DND-41 (cell line): Measurements from ENCODE around the gene SERGEF.

Experiments used
- ATAC-seq: fragments of 200-7000 bp; cut with Tn5 transposase; 3 replicates; pipeline ENCODE4 v1.9.1; 2021; ENCODE audit warnings: low read depth; ENCODE audit not compliant: insufficient read depth
- DNase-seq: peaks from one replicate; pipeline ENCODE4 v3.0.0-alpha.2; 2020
- H2AFZ ChIP-seq: 2 replicates; pipeline ENCODE4 v1.6.0; 2012; ENCODE audit warnings: low read depth, low read length
- H3K27ac ChIP-seq: 2 replicates; pipeline ENCODE4 v1.5.1; 2012; ENCODE audit warnings: low read length, inconsistent platforms
- H3K27me3 ChIP-seq: fragments of 200-600 bp; sonication (generic); 2 replicates; pipeline ENCODE4 v1.6.0; 2012; ENCODE audit warnings: low read length, mild to moderate bottlenecking, inconsistent platforms; ENCODE audit not compliant: insufficient read depth, poor library complexity
- H3K36me3 ChIP-seq: 2 replicates; pipeline ENCODE4 v1.5.1; 2012; ENCODE audit warnings: low read length, inconsistent platforms; ENCODE audit not compliant: insufficient read depth
- H3K4me1 ChIP-seq: 2 replicates; pipeline ENCODE4 v1.5.1; 2012; ENCODE audit warnings: mild to moderate bottlenecking, low read length; ENCODE audit not compliant: insufficient read depth
- H3K4me2 ChIP-seq: 2 replicates; pipeline ENCODE4 v1.6.0; 2012; ENCODE audit warnings: mild to moderate bottlenecking, moderate library complexity, low read length, inconsistent platforms; ENCODE audit not compliant: insufficient read depth
- H3K4me3 ChIP-seq, 2 experiments: fragments of 200-600 bp in 1 of 2; shearing (Covaris generic) in 1 of 2; 2 replicates each; pipeline ENCODE4 v1.5.1; 2012 to 2016; ENCODE audit warnings: inconsistent platforms in 2 of 2, low read length in 2 of 2, mild to moderate bottlenecking in 2 of 2, low read depth in 1 of 2, moderate library complexity in 1 of 2
- H3K79me2 ChIP-seq: 2 replicates; pipeline ENCODE4 v1.6.0; 2012; ENCODE audit warnings: low read length, inconsistent platforms; ENCODE audit not compliant: insufficient read depth
- H3K9ac ChIP-seq: 2 replicates; pipeline ENCODE4 v1.6.0; 2012; ENCODE audit warnings: low read depth, mild to moderate bottlenecking, inconsistent platforms, low read length, moderate library complexity
- H3K9me3 ChIP-seq: 2 replicates; pipeline ENCODE4 v1.5.1; 2012; ENCODE audit warnings: low read length, moderate library complexity, mild to moderate bottlenecking, inconsistent platforms; ENCODE audit not compliant: insufficient read depth, severe bottlenecking
- H4K20me1 ChIP-seq: 2 replicates; pipeline ENCODE4 v1.6.0; 2012; ENCODE audit warnings: low read length; ENCODE audit not compliant: insufficient read depth
- CTCF ChIP-seq: IDR thresholded peaks from 2 replicates; pipeline ENCODE4 v1.5.1; 2012; ENCODE audit warnings: borderline replicate concordance, low read length, moderate library complexity, mild to moderate bottlenecking; ENCODE audit not compliant: poor library complexity, severe bottlenecking; ENCODE audit errors: extremely low read depth
- EZH2 ChIP-seq: IDR thresholded peaks from 3 replicates; pipeline ENCODE4 v1.6.1; 2012; ENCODE audit warnings: borderline replicate concordance, low read depth, mild to moderate bottlenecking, moderate library complexity, low read length, inconsistent platforms; ENCODE audit not compliant: severe bottlenecking

The SERGEF gene

GRCh38 chr11:17743026-17743807, 269.6 kb downstream of the SERGEF start:
- H4K20me1 ChIP-seq = no peaks in the 10 kb centered on the region
- no peak overlapping the region for H3K9ac ChIP-seq
- no peak for TF ChIP-seq EZH2
- no peak for TF ChIP-seq CTCF
- peaks cover 3% of the 10 kb centered on the region for H3K27me3 ChIP-seq
- H3K4me3 ChIP-seq = no peak overlapping the region
- H3K4me2 ChIP-seq = no peak overlapping the region
- H2AFZ ChIP-seq = no peak overlapping the region
- no peaks in the 10 kb centered on the region for H3K9me3 ChIP-seq
- H3K36me3 ChIP-seq = no peaks in the 10 kb centered on the region
- no peak for ATAC-seq
- no peaks in the 10 kb centered on the region for H3K79me2 ChIP-seq
- H3K27ac ChIP-seq = no peak overlapping the region
- H3K4me1 ChIP-seq = no peaks in the 10 kb centered on the region
- DNase-seq = no peak

GRCh38 chr11:17742019-17742418, 270.8 kb downstream of the SERGEF start:
- TF ChIP-seq EZH2 = no peak
- Histone ChIP-seq H3K27ac (no peak overlapping the region), H3K27me3 (peaks cover 3% of the 10 kb centered on the region), H3K4me2 (no peak overlapping the region), H3K36me3 (no peaks in the 10 kb centered on the region), H4K20me1 (no peaks in the 10 kb centered on the region), H3K79me2 (no peaks in the 10 kb centered on the region), H3K9ac (no peak overlapping the region), H3K4me3 (no peak overlapping the region), H2AFZ (no peak overlapping the region), H3K4me1 (no peaks in the 10 kb centered on the region), H3K9me3 (no peaks in the 10 kb centered on the region)
- DNase-seq (no peak), ATAC-seq (no peak)

- H3K9ac ChIP-seq = no peak overlapping the region
- no peaks in the 10 kb centered on the region for H3K79me2 ChIP-seq
- no peaks in the 10 kb centered on the region for H3K36me3 ChIP-seq
- H3K4me2 ChIP-seq = no peak overlapping the region
- no peak for ATAC-seq
- H4K20me1 ChIP-seq = no peaks in the 10 kb centered on the region
- no peak for TF ChIP-seq EZH2
- no peak for TF ChIP-seq CTCF
- H3K4me3 ChIP-seq = no peak overlapping the region
- H3K4me1 ChIP-seq = no peaks in the 10 kb centered on the region
- H3K9me3 ChIP-seq = no peaks in the 10 kb centered on the region
- no peak for DNase-seq
- no peak overlapping the region for H2AFZ ChIP-seq
- no peak overlapping the region for H3K27ac ChIP-seq
- peaks cover 3% of the 10 kb centered on the region for H3K27me3 ChIP-seq
Observed at GRCh38 chr11:17741487-17741886, 271.4 kb downstream of the SERGEF start.

GRCh38 chr11:17740649-17741235, 272.1 kb downstream of the SERGEF start:
- no peak for DNase-seq
- H2AFZ ChIP-seq = no peak overlapping the region
- TF ChIP-seq CTCF = no peak
- no peak for TF ChIP-seq EZH2
- H4K20me1 ChIP-seq = no peaks in the 10 kb centered on the region
- H3K27ac ChIP-seq = no peak overlapping the region
- H3K4me2 ChIP-seq = no peak overlapping the region
- no peaks in the 10 kb centered on the region for H3K79me2 ChIP-seq
- H3K27me3 ChIP-seq = no peaks in the 10 kb centered on the region
- no peaks in the 10 kb centered on the region for H3K4me1 ChIP-seq
- H3K36me3 ChIP-seq = no peaks in the 10 kb centered on the region
- no peak for ATAC-seq
- no peak overlapping the region for H3K4me3 ChIP-seq
- no peaks in the 10 kb centered on the region for H3K9me3 ChIP-seq
- H3K9ac ChIP-seq = no peak overlapping the region
